HepG2 (cell line): ENCODE results near the gene TJAP1. TPM values are rescaled to one million over a fixed set of nuclear protein-coding genes. Genes with fewer than 3 reads are reported as not detected.
A peak's percentile ranks its signal among the peaks of the same experiment; 100 is the strongest.

Experiments used
- AKAP8 ChIP-seq: sonication (generic); formaldehyde crosslinking; IDR thresholded peaks from 2 replicates; pipeline ENCODE4 v1.5.1; 2020; ENCODE audit warnings: mild to moderate bottlenecking, missing genetic modification reagents
- ATF1 ChIP-seq: IDR thresholded peaks from 2 replicates; pipeline ENCODE4 v1.6.1; 2016; ENCODE audit warnings: mild to moderate bottlenecking, control low read depth
- FOSL1 ChIP-seq: sonication (generic); formaldehyde crosslinking; IDR thresholded peaks from 2 replicates; pipeline ENCODE4 v1.9.0; 2021; ENCODE audit warnings: missing genetic modification reagents, borderline replicate concordance
- FOXJ3 ChIP-seq: sonication (generic); formaldehyde crosslinking; IDR thresholded peaks from 2 replicates; pipeline ENCODE4 v1.4.0; 2020; ENCODE audit warnings: missing genetic modification reagents, mild to moderate bottlenecking, borderline replicate concordance
- HNRNPK ChIP-seq: fragments of 200-400 bp; formaldehyde crosslinking; IDR thresholded peaks from 2 replicates; pipeline ENCODE4 v1.6.1; 2018; ENCODE audit warnings: low read length, low read depth, moderate library complexity, mild to moderate bottlenecking; ENCODE audit not compliant: poor library complexity, severe bottlenecking
- NFE2L1 ChIP-seq: sonication (generic); formaldehyde crosslinking; IDR thresholded peaks from 2 replicates; pipeline ENCODE4 v1.4.0; 2020; ENCODE audit warnings: missing genetic modification reagents, mild to moderate bottlenecking, borderline replicate concordance
- PITX1 ChIP-seq: sonication (generic); formaldehyde crosslinking; IDR thresholded peaks from 2 replicates; pipeline ENCODE4 v1.5.1; 2020; ENCODE audit warnings: mild to moderate bottlenecking, missing genetic modification reagents
- TBX3 ChIP-seq: fragments of 450-650 bp; IDR thresholded peaks from 2 replicates; pipeline ENCODE4 v1.6.1; 2017; ENCODE audit warnings: antibody characterized with exemption, mild to moderate bottlenecking, inconsistent platforms, borderline replicate concordance
- ZNF558 ChIP-seq: sonication (generic); formaldehyde crosslinking; IDR thresholded peaks from 2 replicates; pipeline ENCODE4 v1.9.0; 2022; ENCODE audit warnings: mild to moderate bottlenecking, missing genetic modification reagents, borderline replicate concordance
- ZNF839 ChIP-seq: sonication (generic); formaldehyde crosslinking; IDR thresholded peaks from 2 replicates; pipeline ENCODE4 v1.4.0; 2020; ENCODE audit warnings: missing genetic modification reagents, mild to moderate bottlenecking, borderline replicate concordance
- ZSCAN30 ChIP-seq: sonication (generic); formaldehyde crosslinking; IDR thresholded peaks from 2 replicates; pipeline ENCODE4 v1.5.0; 2020; ENCODE audit warnings: mild to moderate bottlenecking, missing genetic modification reagents
- polyA plus RNA-seq, 8 experiments: library from polyadenylated mRNA; depleted of rRNA in 3 of 8; stranded (reverse) in 7 of 8; unstranded in 1 of 8; fragments of >200 nt; fragmentation: Illumina TruSeq in 4 of 8; extraction: Trizol in 4 of 8; gene quantifications; 2 replicates each; pipeline versions ENCODE4 v1.2.1 to v1.2.3, GENCODE V29; 2011 to 2016; ENCODE audit warnings: low read depth in 4 of 8, missing spikeins in 1 of 8, mixed read lengths in 1 of 8; ENCODE audit not compliant: insufficient read depth in 1 of 8
- total RNA-seq, 5 experiments: library from RNA; depleted of rRNA; stranded (reverse); fragments of >200 nt; fragmentation: Illumina TruSeq; extraction: Trizol; gene quantifications; 2 replicates each; pipeline ENCODE4 v1.2.3, GENCODE V29; 2016; ENCODE audit warnings: low read depth in 1 of 5
- TF ChIP-seq, protein P1 (sequence below): sonication (generic); formaldehyde crosslinking; IDR thresholded peaks from 2 replicates; pipeline ENCODE4 v1.5.0; 2020; ENCODE audit warnings: missing genetic modification reagents
- TF ChIP-seq, protein P2 (sequence below): sonication (generic); formaldehyde crosslinking; IDR thresholded peaks from 2 replicates; pipeline ENCODE4 v1.4.0; 2020; ENCODE audit warnings: missing genetic modification reagents, mild to moderate bottlenecking, borderline replicate concordance
- TF ChIP-seq, protein P3 (sequence below): sonication (generic); formaldehyde crosslinking; IDR thresholded peaks from 2 replicates; pipeline ENCODE4 v1.8.0; 2022; ENCODE audit warnings: mild to moderate bottlenecking, missing genetic modification reagents, moderate library complexity
- TF ChIP-seq, protein P4 (sequence below): sonication (generic); formaldehyde crosslinking; IDR thresholded peaks from one replicate; pipeline ENCODE4 v1.5.1; 2020; ENCODE audit warnings: mild to moderate bottlenecking, missing genetic modification reagents; ENCODE audit errors: not compliant biosample characterization

Gene TJAP1
- total and polyA plus RNA-seq, 2 of the 13 experiments (the other 11 are each of a cell fraction or from before 2014, with no cell fraction given) = 15.7 to 41.6 TPM

DNA sequence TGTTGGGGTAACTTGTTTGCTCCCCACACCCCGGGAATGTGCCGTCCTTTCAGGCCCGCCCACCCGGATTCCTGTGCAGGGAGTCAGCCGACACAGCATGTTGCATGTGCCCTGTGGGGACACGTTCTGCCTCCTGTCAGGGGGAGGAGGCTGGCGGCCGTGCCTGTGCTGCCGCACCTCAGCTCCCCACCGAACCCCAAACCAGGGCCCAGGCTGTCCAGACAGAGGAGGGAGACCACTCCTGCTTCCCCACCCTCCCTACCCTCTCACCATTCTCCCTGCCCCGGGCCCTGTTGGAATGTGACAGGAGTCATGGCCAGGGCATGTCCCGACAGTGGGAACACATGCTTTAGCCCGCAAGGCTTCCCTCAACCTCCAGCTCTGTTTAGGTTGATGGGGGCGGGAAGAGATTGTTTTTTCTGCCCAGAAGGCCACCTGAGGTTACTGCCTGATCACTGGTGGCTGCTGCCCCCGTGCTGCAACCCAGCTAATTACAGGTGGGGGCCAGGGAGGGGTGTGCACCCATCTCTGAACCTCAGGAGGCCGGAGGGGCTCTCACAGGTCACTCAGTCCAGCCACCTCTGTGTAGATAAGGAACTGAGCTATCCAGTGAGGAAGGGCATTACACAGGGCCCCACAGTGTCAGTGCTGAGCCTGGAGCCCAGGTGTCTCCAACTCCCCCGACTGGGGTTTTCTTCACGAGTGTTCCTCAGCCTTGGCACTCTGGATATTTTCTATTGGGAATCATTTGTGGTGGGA is 19.2 kb downstream of the TJAP1 start (continued):
- TF ChIP-seq ZNF839 (peak; percentile 88; the same call in 1 of the 2 replicates), ATF1 (no peak), FOXJ3 (CRISPR knock-in tag) (no peak), FOSL1 (CRISPR knock-in tag) (no peak), ZNF558 (CRISPR knock-in tag) (peak; percentile 79; the same call in 1 of the 2 replicates), TBX3 (no peak), ZSCAN30 (CRISPR knock-in tag) (no peak), HNRNPK (no peak), PITX1 (peak; percentile 42; the same call in 1 of the 2 replicates), NFE2L1 (CRISPR knock-in tag) (no peak), AKAP8 (CRISPR knock-in tag) (no peak)
- TF ChIP-seq, protein P1, sequence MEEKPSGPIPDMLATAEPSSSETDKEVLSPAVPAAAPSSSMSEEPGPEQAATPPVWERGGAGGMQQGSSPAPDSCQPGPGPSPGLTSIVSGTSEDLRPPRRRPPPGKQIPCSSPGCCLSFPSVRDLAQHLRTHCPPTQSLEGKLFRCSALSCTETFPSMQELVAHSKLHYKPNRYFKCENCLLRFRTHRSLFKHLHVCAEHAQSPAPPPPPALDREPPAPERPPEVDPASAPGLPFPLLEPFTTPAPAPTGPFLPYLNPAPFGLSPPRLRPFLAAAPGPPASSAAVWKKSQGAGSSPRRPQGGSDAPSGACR = no peak
- TF ChIP-seq, protein P2, sequence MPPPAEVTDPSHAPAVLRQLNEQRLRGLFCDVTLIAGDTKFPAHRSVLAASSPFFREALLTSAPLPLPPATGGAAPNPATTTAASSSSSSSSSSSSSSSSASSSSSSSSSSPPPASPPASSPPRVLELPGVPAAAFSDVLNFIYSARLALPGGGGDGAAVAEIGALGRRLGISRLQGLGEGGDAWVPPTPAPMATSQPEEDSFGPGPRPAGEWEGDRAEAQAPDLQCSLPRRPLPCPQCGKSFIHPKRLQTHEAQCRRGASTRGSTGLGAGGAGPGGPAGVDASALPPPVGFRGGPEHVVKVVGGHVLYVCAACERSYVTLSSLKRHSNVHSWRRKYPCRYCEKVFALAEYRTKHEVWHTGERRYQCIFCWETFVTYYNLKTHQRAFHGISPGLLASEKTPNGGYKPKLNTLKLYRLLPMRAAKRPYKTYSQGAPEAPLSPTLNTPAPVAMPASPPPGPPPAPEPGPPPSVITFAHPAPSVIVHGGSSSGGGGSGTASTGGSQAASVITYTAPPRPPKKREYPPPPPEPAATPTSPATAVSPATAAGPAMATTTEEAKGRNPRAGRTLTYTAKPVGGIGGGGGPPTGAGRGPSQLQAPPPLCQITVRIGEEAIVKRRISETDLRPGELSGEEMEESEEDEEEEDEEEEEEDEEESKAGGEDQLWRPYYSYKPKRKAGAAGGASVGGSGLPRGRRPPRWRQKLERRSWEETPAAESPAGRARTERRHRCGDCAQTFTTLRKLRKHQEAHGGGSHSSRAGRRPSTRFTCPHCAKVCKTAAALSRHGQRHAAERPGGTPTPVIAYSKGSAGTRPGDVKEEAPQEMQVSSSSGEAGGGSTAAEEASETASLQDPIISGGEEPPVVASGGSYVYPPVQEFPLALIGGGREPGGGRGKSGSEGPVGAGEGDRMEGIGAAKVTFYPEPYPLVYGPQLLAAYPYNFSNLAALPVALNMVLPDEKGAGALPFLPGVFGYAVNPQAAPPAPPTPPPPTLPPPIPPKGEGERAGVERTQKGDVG (CRISPR knock-in tag) = no peak
- TF ChIP-seq, protein P3, sequence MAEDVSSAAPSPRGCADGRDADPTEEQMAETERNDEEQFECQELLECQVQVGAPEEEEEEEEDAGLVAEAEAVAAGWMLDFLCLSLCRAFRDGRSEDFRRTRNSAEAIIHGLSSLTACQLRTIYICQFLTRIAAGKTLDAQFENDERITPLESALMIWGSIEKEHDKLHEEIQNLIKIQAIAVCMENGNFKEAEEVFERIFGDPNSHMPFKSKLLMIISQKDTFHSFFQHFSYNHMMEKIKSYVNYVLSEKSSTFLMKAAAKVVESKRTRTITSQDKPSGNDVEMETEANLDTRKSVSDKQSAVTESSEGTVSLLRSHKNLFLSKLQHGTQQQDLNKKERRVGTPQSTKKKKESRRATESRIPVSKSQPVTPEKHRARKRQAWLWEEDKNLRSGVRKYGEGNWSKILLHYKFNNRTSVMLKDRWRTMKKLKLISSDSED (CRISPR knock-in tag) = no peak
- TF ChIP-seq, protein P4, sequence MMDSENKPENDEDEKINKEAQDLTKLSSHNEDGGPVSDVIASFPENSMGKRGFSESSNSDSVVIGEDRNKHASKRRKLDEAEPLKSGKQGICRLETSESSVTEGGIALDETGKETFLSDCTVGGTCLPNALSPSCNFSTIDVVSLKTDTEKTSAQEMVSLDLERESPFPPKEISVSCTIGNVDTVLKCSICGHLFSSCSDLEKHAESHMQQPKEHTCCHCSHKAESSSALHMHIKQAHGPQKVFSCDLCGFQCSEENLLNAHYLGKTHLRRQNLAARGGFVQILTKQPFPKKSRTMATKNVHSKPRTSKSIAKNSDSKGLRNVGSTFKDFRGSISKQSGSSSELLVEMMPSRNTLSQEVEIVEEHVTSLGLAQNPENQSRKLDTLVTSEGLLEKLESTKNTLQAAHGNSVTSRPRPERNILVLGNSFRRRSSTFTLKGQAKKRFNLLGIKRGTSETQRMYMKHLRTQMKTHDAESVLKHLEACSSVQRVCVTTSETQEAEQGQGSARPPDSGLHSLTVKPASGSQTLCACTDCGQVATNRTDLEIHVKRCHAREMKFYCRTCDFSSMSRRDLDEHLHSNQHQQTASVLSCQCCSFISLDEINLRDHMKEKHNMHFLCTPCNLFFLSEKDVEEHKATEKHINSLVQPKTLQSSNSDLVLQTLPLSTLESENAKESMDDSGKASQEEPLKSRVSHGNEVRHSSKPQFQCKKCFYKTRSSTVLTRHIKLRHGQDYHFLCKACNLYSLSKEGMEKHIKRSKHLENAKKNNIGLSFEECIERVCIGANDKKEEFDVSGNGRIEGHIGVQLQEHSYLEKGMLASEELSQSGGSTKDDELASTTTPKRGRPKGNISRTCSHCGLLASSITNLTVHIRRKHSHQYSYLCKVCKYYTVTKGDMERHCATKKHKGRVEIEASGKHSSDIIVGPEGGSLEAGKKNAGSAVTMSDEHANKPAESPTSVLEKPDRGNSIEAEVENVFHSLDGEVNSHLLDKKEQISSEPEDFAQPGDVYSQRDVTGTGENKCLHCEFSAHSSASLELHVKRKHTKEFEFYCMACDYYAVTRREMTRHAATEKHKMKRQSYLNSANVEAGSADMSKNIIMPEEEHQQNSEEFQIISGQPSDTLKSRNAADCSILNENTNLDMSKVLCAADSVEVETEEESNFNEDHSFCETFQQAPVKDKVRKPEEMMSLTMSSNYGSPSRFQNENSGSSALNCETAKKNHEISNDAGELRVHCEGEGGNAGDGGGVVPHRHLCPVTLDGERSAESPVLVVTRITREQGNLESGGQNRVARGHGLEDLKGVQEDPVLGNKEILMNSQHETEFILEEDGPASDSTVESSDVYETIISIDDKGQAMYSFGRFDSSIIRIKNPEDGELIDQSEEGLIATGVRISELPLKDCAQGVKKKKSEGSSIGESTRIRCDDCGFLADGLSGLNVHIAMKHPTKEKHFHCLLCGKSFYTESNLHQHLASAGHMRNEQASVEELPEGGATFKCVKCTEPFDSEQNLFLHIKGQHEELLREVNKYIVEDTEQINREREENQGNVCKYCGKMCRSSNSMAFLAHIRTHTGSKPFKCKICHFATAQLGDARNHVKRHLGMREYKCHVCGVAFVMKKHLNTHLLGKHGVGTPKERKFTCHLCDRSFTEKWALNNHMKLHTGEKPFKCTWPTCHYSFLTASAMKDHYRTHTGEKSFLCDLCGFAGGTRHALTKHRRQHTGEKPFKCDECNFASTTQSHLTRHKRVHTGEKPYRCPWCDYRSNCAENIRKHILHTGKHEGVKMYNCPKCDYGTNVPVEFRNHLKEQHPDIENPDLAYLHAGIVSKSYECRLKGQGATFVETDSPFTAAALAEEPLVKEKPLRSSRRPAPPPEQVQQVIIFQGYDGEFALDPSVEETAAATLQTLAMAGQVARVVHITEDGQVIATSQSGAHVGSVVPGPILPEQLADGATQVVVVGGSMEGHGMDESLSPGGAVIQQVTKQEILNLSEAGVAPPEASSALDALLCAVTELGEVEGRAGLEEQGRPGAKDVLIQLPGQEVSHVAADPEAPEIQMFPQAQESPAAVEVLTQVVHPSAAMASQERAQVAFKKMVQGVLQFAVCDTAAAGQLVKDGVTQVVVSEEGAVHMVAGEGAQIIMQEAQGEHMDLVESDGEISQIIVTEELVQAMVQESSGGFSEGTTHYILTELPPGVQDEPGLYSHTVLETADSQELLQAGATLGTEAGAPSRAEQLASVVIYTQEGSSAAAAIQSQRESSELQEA (CRISPR knock-in tag) = no peak
